Memory B cell (primary cell): ENCODE measurements around the gene DSTN.

ENCODE experiments used
- ATAC-seq: fragments of 150-1000 bp; cut with Tn5 transposase; 2 replicates; pipeline ENCODE4 v1.10.0; 2021; ENCODE audit warnings: low read depth, mild to moderate bottlenecking, moderate library complexity
- DNase-seq, 2 donors: peaks; one replicate each; pipeline ENCODE4 v3.0.0; 2022; ENCODE audit warnings: low spot score in 2 of 2
- H3K27ac Mint-ChIP-seq: one replicate; pipeline ENCODE4 v1.8.0; 2022; ENCODE audit warnings: mild to moderate bottlenecking, moderate library complexity, mixed read lengths
- H3K27me3 Mint-ChIP-seq: one replicate; pipeline ENCODE4 v1.8.0; 2022; ENCODE audit warnings: mixed read lengths
- H3K36me3 Mint-ChIP-seq: one replicate; pipeline ENCODE4 v1.8.0; 2022; ENCODE audit warnings: mild to moderate bottlenecking, mixed read lengths
- H3K4me1 Mint-ChIP-seq: one replicate; pipeline ENCODE4 v1.8.0; 2022; ENCODE audit warnings: mixed read lengths
- H3K4me3 Mint-ChIP-seq: one replicate; pipeline ENCODE4 v1.8.0; 2022; ENCODE audit warnings: mild to moderate bottlenecking, moderate library complexity, mixed read lengths
- H3K9me3 Mint-ChIP-seq: one replicate; pipeline ENCODE4 v1.8.0; 2022; ENCODE audit warnings: mixed read lengths

DSTN gene

GRCh38 chr20:17537959-17538358 lies 31.9 kb upstream of the DSTN start:
- H3K27me3 Mint-ChIP-seq = peaks cover 18% of the 10 kb centered on the region
- no peak overlapping the region for H3K4me3 Mint-ChIP-seq
- no peaks in the 10 kb centered on the region for H3K9me3 Mint-ChIP-seq
- H3K36me3 Mint-ChIP-seq = no peaks in the 10 kb centered on the region
- no peaks in the 10 kb centered on the region for H3K4me1 Mint-ChIP-seq
- H3K27ac Mint-ChIP-seq = no peak overlapping the region
- DNase-seq = no peak
- ATAC-seq = no peak

GRCh38 chr20:17538517-17539170 lies 31.2 kb upstream of the DSTN start:
- peaks cover 18% of the 10 kb centered on the region for H3K27me3 Mint-ChIP-seq
- ATAC-seq (peak; percentile 81), DNase-seq (peak in 1 of 2 donors; percentile 20)
- no peak overlapping the region for H3K4me3 Mint-ChIP-seq
- no peaks in the 10 kb centered on the region for H3K4me1 Mint-ChIP-seq
- H3K36me3 Mint-ChIP-seq = no peaks in the 10 kb centered on the region
- H3K9me3 Mint-ChIP-seq = no peaks in the 10 kb centered on the region
- H3K27ac Mint-ChIP-seq = no peak overlapping the region

DNA sequence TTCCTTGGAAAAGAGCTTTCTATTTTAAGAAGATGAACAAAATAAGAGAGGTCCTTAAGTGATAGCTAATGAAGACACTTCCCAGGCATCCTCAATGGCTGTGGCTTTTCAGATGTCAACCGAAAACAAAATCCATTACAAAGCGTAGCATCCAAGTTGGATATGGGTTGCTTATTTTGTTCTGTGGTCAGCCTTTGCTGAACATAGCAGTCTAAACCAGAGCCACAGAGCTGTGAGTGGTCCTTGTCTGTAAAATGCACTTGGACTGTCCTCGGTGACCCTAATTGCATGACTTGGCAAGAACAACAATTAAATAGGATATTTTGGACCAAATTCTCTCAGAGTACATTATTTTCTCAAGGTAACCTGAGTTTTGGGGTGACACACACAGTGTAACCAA lies 28.3 kb upstream of the DSTN start:
- Mint-ChIP-seq H3K4me1 (no peaks in the 10 kb centered on the region), H3K27ac (no peak overlapping the region), H3K4me3 (no peak overlapping the region), H3K9me3 (no peaks in the 10 kb centered on the region), H3K27me3 (peaks cover 21% of the 10 kb centered on the region), H3K36me3 (no peaks in the 10 kb centered on the region)
- ATAC-seq (no peak), DNase-seq (no peak)

GRCh38 chr20:17541996-17542395 lies 27.9 kb upstream of the DSTN start:
- no peak overlapping the region for H3K27ac Mint-ChIP-seq
- H3K4me3 Mint-ChIP-seq = no peak overlapping the region
- H3K27me3 Mint-ChIP-seq = peaks cover 21% of the 10 kb centered on the region
- H3K36me3 Mint-ChIP-seq = no peaks in the 10 kb centered on the region
- no peaks in the 10 kb centered on the region for H3K4me1 Mint-ChIP-seq
- ATAC-seq (no peak), DNase-seq (no peak)
- H3K9me3 Mint-ChIP-seq = no peaks in the 10 kb centered on the region

- no peaks in the 10 kb centered on the region for H3K36me3 Mint-ChIP-seq
- peaks cover 21% of the 10 kb centered on the region for H3K27me3 Mint-ChIP-seq
- no peaks in the 10 kb centered on the region for H3K9me3 Mint-ChIP-seq
Measured at GRCh38 chr20:17542481-17542880, 27.4 kb upstream of the DSTN start.

DNA sequence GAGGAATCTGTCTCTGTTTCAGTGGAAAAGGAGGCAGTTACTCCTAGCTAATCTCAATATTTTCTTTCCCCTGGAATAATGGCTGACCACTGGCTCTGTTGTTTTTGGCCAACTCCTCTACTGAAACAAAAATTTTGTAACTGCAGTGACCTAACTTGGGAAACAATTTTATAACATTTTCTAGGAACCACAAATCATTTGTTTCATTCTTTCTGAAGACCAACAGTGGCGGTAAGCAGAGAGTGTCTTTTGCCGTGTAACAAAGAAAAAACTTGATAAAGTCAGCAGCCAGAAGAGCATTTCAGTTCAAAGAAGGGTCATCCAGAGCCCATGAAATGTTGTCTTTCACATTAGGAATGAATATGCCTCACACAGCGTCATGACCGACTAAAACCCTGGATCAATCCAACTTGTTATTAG lies 26.9 kb upstream of the DSTN start:
- ATAC-seq = no peak
- no peaks in the 10 kb centered on the region for H3K36me3 Mint-ChIP-seq
- no peak overlapping the region for H3K4me3 Mint-ChIP-seq
- peaks cover 19% of the 10 kb centered on the region for H3K27me3 Mint-ChIP-seq
- DNase-seq = no peak
- H3K9me3 Mint-ChIP-seq = no peaks in the 10 kb centered on the region
- no peaks in the 10 kb centered on the region for H3K4me1 Mint-ChIP-seq
- no peak overlapping the region for H3K27ac Mint-ChIP-seq

More at GRCh38 chr20:17542481-17542880, 27.4 kb upstream of the DSTN start:
- DNase-seq (no peak), ATAC-seq (no peak)
- H3K27ac Mint-ChIP-seq = no peak overlapping the region
- no peak overlapping the region for H3K4me3 Mint-ChIP-seq
- no peaks in the 10 kb centered on the region for H3K4me1 Mint-ChIP-seq

DNA sequence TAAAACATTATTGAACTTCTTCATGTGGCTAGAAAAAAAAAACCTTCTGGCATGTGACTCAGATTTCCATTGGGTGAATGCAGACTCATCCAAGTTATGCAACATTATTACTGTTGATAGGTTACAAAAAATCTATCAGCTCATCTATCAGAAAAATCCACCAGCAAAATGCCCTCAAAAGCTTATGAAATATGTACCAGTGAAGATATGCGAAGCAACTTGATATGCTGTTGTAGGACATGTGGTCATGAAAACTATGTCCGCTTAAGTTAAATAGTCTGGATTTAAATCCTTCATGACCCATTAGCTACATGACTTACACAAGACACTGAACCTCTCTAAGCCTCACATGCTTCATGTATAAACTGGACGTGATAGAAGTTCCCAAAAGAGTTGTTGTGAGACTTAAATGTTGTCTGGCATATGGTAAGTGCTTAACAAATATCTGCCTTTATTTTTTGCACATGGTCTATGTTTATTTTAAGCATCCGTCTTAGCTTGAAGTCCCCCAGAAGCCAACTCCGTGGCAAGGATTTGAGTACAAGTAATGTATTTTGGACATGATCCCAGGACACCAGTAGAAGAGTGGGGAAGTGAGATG lies 26.2 kb upstream of the DSTN start:
- Mint-ChIP-seq H3K4me1 (no peaks in the 10 kb centered on the region), H3K27ac (no peak overlapping the region), H3K9me3 (no peaks in the 10 kb centered on the region), H3K36me3 (no peaks in the 10 kb centered on the region), H3K27me3 (peaks cover 19% of the 10 kb centered on the region), H3K4me3 (no peak overlapping the region)
- DNase-seq = no peak
- no peak for ATAC-seq

DNA sequence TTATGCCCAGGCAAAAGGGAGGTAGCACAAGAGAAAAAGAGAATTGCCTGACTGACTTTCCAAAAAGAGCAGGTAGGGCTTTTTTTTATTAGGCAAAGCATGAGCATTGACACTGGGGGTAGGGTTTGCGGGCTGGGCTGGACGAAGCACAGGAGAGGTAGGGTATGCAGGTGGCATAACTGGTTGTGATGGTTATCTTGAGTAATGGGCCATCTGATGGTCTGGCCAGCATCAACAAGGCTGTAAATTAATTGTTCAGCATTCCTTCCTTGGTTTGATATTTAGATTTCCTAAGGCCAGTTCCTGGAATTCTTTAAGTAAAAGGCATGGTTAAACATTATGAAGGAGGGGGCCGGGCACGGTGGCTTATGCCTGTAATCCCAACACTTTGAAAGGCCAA lies 24.7 kb upstream of the DSTN start:
- Mint-ChIP-seq H3K36me3 (no peaks in the 10 kb centered on the region), H3K9me3 (no peaks in the 10 kb centered on the region), H3K4me1 (no peaks in the 10 kb centered on the region), H3K27ac (no peak overlapping the region), H3K27me3 (peaks cover 19% of the 10 kb centered on the region), H3K4me3 (no peak overlapping the region)
- ATAC-seq (no peak), DNase-seq (no peak)

GRCh38 chr20:17549131-17549530 lies 20.7 kb upstream of the DSTN start:
- H3K27ac Mint-ChIP-seq = no peak overlapping the region
- H3K27me3 Mint-ChIP-seq = peaks cover 6% of the 10 kb centered on the region
- no peaks in the 10 kb centered on the region for H3K4me1 Mint-ChIP-seq
- DNase-seq (no peak), ATAC-seq (no peak)
- no peak overlapping the region for H3K4me3 Mint-ChIP-seq
- no peaks in the 10 kb centered on the region for H3K9me3 Mint-ChIP-seq
- H3K36me3 Mint-ChIP-seq = no peaks in the 10 kb centered on the region

DNA sequence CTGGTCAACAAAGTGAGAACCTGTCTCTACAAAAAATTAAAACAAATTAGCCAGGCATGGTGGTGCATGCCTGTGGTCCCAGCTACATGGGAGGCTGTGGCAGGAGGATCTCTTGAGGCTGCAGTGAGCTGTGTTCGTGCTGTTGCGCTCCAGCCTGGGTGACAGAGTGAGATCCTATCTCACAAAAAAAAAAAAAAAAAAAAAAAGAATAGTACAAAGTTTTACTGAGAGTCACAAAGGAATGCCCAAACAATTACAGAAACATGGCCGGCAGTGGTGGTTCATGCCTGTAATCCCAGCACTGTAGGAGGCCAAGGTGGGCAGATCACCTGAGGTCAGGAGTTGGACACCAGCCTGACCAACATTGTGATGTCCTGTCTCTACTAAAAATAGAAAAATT lies 14.8 kb upstream of the DSTN start:
- H3K4me3 Mint-ChIP-seq = no peak overlapping the region
- H3K27ac Mint-ChIP-seq = no peak overlapping the region
- ATAC-seq (no peak), DNase-seq (no peak)
- peaks cover under 1% of the 10 kb centered on the region for H3K27me3 Mint-ChIP-seq
- no peaks in the 10 kb centered on the region for H3K9me3 Mint-ChIP-seq
- H3K4me1 Mint-ChIP-seq = no peaks in the 10 kb centered on the region
- H3K36me3 Mint-ChIP-seq = no peaks in the 10 kb centered on the region

DNA sequence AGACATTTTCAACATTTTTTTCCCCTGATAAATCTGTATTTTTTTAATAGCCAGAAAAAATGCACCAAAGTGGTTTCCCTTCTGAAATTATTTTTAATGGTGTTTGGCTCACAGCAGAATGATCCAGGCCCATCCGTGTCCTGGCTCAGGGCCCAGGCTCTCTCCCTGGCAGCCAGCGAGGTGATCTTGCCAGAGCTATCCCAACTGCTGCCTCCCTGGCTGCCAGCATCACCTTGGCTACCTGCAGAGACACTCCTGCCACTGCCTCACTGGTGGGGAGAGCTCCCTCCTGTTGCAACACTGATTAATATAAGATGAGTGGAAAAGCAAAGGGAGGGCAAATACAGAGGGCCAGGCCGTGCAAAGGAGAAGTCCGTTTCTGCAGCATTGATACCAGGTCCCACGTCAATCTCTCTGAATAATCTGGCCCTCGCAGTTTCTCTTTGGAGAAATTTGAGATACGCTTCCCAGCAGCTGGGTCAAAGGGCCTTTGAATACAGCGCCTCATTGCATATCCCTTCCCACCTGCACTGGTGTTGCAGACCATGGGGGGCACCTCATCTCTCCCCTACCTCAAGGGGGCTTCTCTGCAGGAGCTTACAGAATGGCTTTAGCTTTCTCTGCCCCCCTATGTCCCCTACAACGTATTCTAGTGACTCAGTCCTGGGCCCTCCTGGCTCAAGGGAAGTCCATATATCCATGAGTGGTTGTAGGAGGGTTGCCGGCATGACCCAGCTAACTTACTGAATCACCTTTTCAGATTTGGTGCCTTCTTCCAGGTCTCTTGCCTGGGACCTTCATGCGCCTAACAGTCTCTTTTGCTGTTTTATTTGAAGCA lies 12.8 kb upstream of the DSTN start:
- H3K4me1 Mint-ChIP-seq = no peaks in the 10 kb centered on the region
- H3K27me3 Mint-ChIP-seq = peaks cover 5% of the 10 kb centered on the region
- DNase-seq (no peak), ATAC-seq (no peak)
- no peaks in the 10 kb centered on the region for H3K9me3 Mint-ChIP-seq
- no peak overlapping the region for H3K4me3 Mint-ChIP-seq
- no peaks in the 10 kb centered on the region for H3K36me3 Mint-ChIP-seq
- no peak overlapping the region for H3K27ac Mint-ChIP-seq

GRCh38 chr20:17557675-17558006 lies 12.2 kb upstream of the DSTN start:
- no peak overlapping the region for H3K4me3 Mint-ChIP-seq
- H3K36me3 Mint-ChIP-seq = no peaks in the 10 kb centered on the region
- H3K4me1 Mint-ChIP-seq = no peaks in the 10 kb centered on the region
- H3K27ac Mint-ChIP-seq = no peak overlapping the region
- peaks cover 5% of the 10 kb centered on the region for H3K27me3 Mint-ChIP-seq
- H3K9me3 Mint-ChIP-seq = no peaks in the 10 kb centered on the region
- DNase-seq (no peak), ATAC-seq (no peak)

DNA sequence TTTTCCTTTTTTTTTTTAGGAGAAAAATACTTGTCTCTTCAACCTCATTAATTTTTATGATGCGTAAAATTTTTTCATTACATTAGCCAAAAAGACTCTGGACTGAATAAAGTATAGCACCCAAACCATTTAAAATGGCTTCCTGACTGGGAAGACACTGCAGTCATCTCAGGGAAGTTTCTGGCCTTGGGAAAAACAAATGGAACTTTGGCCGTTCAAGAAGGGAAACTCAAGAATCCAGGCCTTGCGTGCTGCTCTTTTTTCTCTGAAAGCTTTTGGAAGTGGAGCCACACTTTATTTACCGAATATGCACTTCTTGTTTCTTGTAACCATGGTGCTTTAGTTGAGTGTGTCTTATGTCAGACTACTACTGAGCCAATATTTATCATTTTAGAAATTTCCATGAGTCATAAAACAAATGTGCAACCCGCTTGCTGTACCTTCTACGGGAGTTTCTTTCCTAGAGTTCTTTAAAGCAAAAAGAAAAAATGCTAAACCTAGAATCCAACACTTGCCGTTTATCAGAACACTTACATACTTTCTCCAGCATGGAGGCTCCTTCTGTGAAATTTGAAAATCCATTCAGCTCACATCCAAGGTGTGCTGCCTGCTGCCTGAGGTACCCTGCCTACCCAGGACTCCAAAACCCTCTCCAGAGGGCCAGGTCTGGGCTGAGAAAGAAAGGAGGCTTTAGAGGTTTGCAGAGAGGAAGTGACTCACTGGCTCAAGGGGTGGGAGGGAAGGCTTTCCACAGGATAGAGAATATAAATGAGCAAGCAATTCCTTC lies 11.5 kb upstream of the DSTN start:
- no peaks in the 10 kb centered on the region for H3K9me3 Mint-ChIP-seq
- H3K4me3 Mint-ChIP-seq = no peak overlapping the region
- no peak overlapping the region for H3K27ac Mint-ChIP-seq
- H3K36me3 Mint-ChIP-seq = no peaks in the 10 kb centered on the region
- H3K4me1 Mint-ChIP-seq = no peaks in the 10 kb centered on the region
- peaks cover 5% of the 10 kb centered on the region for H3K27me3 Mint-ChIP-seq
- no peak for DNase-seq
- ATAC-seq = no peak

DNA sequence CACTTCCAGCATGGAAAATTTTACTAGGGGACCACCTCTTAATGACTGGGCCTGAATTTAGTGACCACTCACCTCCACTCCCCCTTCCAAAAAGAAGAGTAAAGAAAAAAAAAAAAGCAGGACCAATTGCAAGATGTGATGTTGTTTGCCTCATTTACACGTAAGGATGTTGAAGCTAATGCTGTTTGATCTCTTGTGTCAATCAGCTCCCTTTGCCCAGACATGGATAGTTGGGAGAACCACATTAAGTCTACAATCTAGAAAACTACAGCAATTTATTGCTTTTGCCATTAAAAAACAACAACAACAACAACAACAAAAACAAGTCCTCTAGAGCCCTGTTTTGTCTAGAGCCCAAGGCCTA lies 11.0 kb upstream of the DSTN start:
- DNase-seq = no peak
- Mint-ChIP-seq H3K27me3 (peaks cover 5% of the 10 kb centered on the region), H3K27ac (no peak overlapping the region), H3K4me3 (no peak overlapping the region), H3K9me3 (no peaks in the 10 kb centered on the region), H3K36me3 (no peaks in the 10 kb centered on the region), H3K4me1 (no peaks in the 10 kb centered on the region)
- no peak for ATAC-seq
